GM12892 (cell line): ENCODE results near the gene TSSK3.
A peak's percentile ranks its signal among the peaks of the same experiment; 100 is the strongest.

Source experiments
- POLR2A ChIP-seq: IDR thresholded peaks from 2 replicates; pipeline ENCODE4 v1.6.1; 2011; ENCODE audit warnings: low read depth, low read length, control low read depth
- POLR2AphosphoS5 ChIP-seq: IDR thresholded peaks from 2 replicates; pipeline ENCODE4 v1.6.1; 2011; ENCODE audit warnings: low read depth, low read length, control low read depth
- TAF1 ChIP-seq: IDR thresholded peaks from 2 replicates; pipeline ENCODE4 v1.6.1; 2011; ENCODE audit warnings: low read depth, mild to moderate bottlenecking, control low read depth, low read length, borderline replicate concordance

DNA sequence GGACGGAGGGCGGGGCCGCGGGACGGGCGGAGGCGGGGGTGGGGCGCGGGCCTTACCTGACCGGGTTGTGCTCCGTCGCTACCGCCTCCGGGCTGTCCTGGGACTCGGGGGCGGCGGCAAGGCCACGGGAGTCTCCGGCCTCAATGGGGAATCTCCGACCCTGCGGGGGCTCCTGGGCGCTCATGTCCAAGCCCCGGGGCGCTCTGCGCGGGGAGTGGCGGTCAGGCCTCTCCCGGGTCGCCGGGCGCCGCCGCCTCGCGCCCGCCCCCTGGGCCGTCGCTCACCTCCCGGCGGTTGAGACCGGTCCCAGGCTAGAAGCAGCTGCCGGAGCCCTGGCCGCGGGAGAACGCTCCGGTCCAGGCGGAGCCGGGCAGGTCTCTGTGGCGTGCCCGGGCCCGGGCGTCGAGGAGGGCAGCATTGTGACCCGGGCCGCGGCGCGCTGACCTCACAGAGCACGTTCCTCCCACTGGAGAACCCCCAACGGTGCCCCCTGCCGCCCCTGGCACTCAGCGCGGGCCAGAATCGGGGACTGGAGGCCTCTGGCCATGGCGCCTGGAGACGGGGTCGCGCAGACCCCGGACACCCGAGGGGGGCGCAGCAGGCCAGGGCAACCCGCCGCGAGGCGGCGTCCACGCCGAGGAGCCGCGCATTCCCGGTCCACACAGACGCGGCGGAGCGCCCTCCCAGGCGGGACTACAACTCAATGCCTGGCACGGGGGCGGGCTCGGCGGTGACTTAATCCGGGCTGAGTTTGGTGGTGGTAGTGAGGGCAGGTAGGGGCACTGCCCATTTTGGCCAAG lies 465 bp upstream of the TSSK3 start:
- TF ChIP-seq POLR2A (peak; percentile 35; the same call in 1 of the 2 replicates), POLR2AphosphoS5 (no peak), TAF1 (no peak)
